NCI-H748 (cell line): ENCODE data around the gene EHD1.

ENCODE experiments used
- DNase-seq: peaks from one replicate; lab custom pipeline; 2025; ENCODE audit not compliant: unreplicated experiment; lab: John Stamatoyannopoulos, UW

EHD1 gene

DNA sequence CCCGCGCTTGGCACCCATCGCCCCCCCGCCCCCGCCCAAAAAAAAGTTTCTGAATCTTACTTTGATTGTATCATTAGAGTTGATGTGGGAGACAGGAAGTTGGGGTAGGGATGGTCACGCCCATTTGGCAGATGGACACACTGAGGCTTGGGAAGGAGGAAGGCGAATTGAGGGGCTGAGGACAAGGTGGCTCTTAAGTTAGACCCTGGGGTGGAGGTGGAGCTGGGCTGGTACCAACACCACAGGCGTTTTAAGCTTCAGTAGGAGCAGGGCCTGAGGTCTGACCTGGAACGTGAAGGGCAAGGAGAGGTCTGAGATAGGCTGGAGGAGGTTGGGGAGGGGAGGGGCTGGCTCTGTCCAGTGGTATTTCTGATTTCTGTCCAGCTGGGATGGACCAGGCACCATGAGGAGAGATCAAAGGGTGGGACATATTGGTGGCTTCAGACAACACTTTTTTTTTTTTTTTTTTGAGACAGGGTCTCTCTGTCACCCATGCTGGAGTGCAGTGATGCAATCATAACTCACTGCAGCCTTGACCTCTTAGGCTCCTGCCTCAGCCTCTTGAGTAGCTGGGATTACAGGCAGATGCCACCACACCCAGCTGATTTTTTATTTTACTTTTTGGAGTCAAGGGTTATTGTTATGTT lies 33.2 kb downstream of the EHD1 start:
- no peak for DNase-seq

- DNase-seq: peak; percentile 93
Measured at GRCh38 chr11:64844330-64845128, 33.9 kb downstream of the EHD1 start, which contains the start of gene CDC42BPG. Gene CDC42BPG (minus strand): TSS chr11:64844653. CDS start chr11:64844569, 84 bp downstream.

- peak; percentile 56 for DNase-seq
Measured at GRCh38 chr11:64843686-64844329, 34.6 kb downstream of the EHD1 start.

- peak; percentile 30 for DNase-seq
Measured at GRCh38 chr11:64842851-64843685, 35.4 kb downstream of the EHD1 start.

GRCh38 chr11:64842366-64842759 lies 36.1 kb downstream of the EHD1 start:
- DNase-seq: no peak

- DNase-seq: no peak
Measured at GRCh38 chr11:64841592-64842365, 36.6 kb downstream of the EHD1 start.

DNA sequence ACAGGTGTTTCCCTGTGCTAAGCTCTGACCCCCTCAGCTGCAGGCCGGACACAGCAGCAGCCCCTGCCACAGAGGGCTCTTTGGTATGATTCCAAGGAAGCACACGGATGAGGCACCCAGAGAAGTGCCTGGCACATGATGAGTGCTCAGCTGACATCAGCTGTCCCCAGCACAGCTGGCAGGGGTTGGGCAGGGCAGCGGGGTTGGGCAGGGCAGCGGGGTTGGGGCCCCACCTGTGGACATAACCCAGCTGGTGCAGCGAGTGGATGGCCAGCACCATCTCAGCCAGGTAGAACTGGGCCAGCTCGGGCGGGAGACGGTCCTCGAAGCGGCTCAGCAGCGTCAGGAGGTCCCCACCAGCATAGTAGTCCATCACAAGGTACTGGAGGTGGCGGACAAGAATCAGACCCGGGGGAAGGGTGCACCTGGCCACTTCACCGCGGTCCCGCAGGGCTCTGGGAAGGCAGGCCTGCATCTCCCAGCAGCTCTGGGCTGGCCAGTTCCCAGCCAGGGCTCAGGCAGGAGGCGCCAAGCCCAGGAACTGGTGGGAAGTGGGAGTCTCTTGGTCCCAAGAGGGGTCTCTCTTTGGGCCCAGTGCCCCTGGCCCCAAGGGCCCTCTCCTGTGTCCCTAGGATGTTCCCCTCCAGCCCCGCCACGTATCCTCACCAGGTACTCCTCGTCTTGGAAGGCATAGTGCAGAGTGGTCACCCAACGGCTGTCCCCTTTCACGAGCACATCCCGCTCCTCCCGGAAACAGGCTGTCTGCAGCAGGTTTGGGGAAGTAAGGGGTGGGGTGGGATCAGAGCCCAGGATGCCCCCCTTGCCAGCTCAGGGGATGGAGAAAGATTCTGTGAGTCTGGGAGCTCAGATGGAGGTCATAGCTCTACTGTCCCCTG lies 38.3 kb downstream of the EHD1 start:
- DNase-seq: no peak

DNA sequence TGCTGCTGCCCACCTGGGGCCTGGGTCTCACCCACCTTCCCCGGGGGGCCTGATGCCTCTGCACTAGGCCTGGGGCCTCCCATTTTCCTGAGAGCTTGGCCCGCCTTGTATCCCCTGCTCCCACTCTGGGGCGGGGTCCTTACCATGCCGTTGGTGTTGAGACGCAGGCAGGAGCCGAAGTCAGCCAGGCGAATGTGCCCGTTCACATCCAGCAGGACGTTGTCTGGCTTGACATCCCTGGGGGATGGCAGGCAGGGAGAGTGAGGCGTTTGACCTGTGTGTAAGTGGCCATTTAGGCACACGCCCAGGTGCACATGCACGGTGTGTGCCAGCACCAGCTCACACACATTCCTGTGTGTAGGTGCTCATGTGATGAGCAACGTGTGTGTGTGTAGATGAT lies 39.1 kb downstream of the EHD1 start:
- no peak for DNase-seq

GRCh38 chr11:64838600-64839334 lies 39.7 kb downstream of the EHD1 start:
- DNase-seq: no peak

DNA sequence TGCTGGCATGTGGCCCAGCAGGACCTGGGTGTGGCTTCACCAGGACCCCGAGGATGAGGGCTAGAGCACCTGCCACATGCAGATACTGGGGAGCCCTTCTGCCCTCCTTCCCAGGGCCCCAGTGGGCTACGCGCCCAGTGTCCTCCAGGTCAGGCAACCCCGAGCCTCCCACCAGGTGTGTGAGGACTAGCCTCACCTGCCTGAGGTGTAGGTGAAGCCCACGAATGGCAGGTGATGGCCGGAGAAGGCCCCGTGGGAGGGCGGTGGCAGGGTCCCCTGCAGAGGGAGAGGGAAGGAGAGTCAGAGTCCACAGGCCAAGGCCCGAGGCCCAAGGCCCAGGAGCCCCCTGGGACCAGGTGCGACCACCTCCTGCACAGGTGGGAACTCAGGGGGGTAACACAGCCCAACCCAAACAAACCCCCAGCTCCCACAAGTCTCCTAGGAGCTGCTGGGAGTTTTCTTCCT lies 40.5 kb downstream of the EHD1 start:
- DNase-seq: no peak

DNA sequence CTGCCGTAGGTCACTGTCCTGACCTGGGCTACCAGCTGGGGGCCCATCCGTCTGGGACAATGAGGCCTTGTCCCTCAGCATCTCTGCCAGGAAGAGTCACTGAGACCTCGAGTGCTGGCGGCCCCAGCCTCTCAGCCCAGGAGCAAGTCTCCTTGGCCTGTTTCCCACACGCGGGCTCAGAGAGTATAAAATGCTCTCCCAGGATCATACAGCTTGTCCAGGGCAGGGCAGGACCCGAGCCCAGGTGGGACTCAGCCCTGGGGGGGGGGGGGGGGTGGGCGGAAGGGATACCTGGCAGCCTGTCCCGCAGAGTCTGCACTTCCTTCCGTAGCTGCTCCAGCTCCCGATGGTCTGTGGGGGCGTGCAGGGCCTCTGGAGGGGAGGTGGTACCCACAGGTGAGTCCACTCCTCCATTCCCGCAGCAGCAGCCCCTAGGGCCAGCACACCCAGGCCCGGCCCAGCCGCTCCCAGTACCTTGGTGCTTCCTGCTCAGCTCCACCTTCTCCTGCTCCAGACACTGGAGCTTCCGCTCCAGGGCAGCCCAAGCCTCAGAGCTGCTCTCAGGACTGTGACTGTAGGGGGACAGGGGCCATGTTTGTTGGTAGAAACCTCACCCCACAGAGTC lies 41.9 kb downstream of the EHD1 start:
- no peak for DNase-seq

GRCh38 chr11:64835616-64836447 lies 42.6 kb downstream of the EHD1 start:
- DNase-seq: no peak

DNA sequence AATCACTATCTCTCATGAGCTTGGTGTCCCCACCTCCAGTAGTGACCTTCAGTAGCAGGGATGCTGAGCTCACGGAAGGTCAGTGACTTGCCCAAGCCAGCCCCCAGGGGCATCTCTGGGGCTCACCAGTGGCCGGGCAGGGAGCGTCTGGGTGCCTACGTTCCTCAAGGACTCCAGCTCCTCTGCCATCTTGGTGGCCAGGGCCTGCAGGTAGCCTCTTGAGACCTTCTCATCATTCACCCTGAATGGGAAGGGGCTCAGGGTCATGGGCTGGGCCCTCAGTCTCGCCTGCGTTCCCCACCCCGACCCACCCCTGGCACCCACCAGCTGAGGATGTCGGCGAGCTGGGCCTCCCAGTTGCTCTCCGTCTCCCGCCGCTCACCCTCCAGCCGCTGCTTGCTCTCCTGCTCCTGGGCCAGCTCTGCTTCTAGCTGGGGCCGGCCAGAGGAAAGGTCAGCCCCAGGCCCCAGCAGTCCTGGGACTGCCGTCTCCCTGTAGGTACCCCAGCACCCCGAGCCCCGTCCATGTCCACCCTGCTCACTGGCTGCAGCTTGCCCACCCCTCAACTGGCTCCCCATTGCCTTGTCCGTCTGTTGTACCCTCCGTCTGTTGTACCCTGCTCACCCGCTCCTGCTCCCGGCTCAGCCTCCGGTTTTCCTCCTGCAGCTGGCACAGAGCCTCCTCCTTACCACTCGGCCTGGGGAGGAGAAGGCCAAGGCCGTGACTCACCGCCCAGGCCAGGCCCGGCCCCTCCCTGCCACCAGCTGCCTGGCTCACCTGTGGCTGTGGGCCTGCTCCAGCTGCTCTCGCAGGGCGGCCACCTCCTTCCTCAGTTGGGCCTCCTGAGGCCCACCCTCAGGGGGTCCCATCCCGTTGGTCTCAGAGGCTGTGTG lies 43.5 kb downstream of the EHD1 start:
- DNase-seq: no peak

DNA sequence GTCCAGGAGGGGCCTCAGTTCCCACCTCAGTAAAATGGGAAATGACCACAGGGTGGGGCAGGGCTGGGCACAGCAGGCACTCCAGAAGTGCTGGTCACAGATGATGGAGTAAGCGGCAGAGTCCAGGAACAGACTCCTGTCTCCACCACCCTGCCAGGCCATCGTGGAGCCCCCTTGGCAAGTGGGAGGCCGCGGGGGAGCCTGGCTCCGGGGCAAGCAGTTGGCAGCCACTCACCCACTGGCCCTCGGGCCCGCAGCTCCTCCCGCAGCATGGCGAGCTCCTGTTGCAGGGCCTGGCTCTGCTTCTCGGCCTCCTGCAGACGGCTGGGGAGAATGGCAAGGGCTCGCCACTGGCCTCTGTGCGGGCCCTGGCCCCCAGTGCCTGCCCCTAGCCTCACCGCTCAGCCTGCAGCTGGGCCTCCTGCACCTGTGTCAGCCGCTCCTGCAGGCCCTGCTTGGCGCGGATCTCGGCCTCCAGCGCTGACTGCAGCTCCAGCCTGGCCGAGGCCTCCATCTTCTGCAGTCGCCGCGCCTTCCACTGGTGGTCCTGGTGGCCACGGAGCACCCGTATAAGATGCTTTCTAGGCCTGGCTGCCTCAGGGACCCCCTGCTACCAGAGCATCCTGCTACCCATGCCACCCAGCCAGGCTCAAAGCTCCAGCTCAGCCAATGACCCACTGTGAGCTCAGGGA lies 44.2 kb downstream of the EHD1 start:
- no peak for DNase-seq

DNA sequence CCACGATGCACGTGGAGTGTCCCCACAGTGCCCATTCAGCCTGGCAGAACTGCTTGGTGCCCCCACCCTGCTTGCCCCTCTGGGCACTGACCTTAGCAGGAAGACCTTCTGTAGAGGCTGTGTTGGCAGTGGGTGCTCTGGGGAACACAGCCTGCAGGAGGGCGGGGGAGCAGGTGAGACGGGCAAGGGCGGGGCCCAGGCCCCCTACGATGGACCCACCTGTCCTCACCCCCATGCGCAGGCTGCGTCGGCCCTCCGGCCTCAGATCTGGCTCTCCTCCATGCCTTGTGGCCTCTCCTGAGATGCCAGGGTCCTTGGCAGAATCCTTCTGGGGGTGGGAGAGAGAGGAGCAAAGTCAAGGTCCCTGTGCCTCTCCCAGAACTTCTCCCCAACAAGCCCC lies 44.9 kb downstream of the EHD1 start:
- no peak for DNase-seq

DNA sequence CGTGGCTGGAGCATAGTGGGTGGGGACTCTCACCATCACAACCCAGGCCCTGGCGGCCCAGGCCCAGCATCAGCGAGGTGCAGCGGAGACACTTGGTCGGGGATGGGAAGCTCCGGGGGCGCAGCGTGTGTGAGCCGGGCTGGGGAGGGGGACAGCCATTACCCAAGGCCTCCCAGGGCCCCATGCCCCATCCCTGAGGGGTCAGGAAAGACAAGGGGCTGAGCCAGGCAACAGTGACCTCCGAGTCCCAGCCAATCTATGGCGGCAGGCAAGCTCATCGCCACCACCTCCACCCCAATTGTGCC lies 45.3 kb downstream of the EHD1 start:
- no peak for DNase-seq
